G401.6 (cell line): ENCODE data around the gene ANKRD62.

Source experiments
- FAIRE-seq: peaks from 2 replicates; lab custom pipeline; 2012; peaks lifted over from hg19 to GRCh38; lab: Jason Lieb, UNC

Gene ANKRD62

GRCh38 chr18:12093520-12094257 lies at the start of gene ANKRD62:
ANKRD62 (plus strand) TSS chr18:12093843; CDS start chr18:12094018, 175 bp downstream.
- no peak for FAIRE-seq

GRCh38 chr18:12044591-12044990 lies 49.1 kb upstream of the ANKRD62 start:
- FAIRE-seq: no peak

GRCh38 chr18:12046046-12046750 lies 47.4 kb upstream of the ANKRD62 start:
- no peak for FAIRE-seq

- no peak for FAIRE-seq
Measured at GRCh38 chr18:12046751-12047335, 46.8 kb upstream of the ANKRD62 start.

- FAIRE-seq: no peak
Measured at GRCh38 chr18:12048010-12048826, 45.4 kb upstream of the ANKRD62 start.

GRCh38 chr18:12048827-12049175 lies 44.8 kb upstream of the ANKRD62 start:
- FAIRE-seq: no peak

- no peak for FAIRE-seq
Measured at GRCh38 chr18:12049978-12050811, 43.4 kb upstream of the ANKRD62 start.

- FAIRE-seq: no peak
Measured at GRCh38 chr18:12052866-12053265, 40.8 kb upstream of the ANKRD62 start.

- FAIRE-seq: no peak
Measured at GRCh38 chr18:12053289-12053688, 40.4 kb upstream of the ANKRD62 start.

GRCh38 chr18:12056034-12056883 lies 37.4 kb upstream of the ANKRD62 start:
- no peak for FAIRE-seq

- no peak for FAIRE-seq
Measured at GRCh38 chr18:12056884-12057402, 36.7 kb upstream of the ANKRD62 start.

- no peak for FAIRE-seq
Measured at GRCh38 chr18:12057419-12058039, 36.1 kb upstream of the ANKRD62 start.

GRCh38 chr18:12059334-12060181 lies 34.1 kb upstream of the ANKRD62 start:
- no peak for FAIRE-seq

GRCh38 chr18:12060182-12060870 lies 33.3 kb upstream of the ANKRD62 start:
- FAIRE-seq: no peak

- FAIRE-seq: no peak
Measured at GRCh38 chr18:12061685-12062084, 32.0 kb upstream of the ANKRD62 start.

- no peak for FAIRE-seq
Measured at GRCh38 chr18:12062974-12063373, 30.7 kb upstream of the ANKRD62 start.

GRCh38 chr18:12064086-12064763 lies 29.4 kb upstream of the ANKRD62 start:
- FAIRE-seq: no peak

GRCh38 chr18:12065397-12065796 lies 28.2 kb upstream of the ANKRD62 start:
- no peak for FAIRE-seq
